CD4-positive, alpha-beta T cell treated with Interleukin-15 for 1 hour (primary cell): ENCODE data around the gene RGS19.
A peak's percentile ranks its signal among the peaks of the same experiment; 100 is the strongest.

Experiments used
- DNase-seq: peaks from one replicate; pipeline ENCODE4 v3.0.0-alpha.2; 2020

RGS19 gene

DNA sequence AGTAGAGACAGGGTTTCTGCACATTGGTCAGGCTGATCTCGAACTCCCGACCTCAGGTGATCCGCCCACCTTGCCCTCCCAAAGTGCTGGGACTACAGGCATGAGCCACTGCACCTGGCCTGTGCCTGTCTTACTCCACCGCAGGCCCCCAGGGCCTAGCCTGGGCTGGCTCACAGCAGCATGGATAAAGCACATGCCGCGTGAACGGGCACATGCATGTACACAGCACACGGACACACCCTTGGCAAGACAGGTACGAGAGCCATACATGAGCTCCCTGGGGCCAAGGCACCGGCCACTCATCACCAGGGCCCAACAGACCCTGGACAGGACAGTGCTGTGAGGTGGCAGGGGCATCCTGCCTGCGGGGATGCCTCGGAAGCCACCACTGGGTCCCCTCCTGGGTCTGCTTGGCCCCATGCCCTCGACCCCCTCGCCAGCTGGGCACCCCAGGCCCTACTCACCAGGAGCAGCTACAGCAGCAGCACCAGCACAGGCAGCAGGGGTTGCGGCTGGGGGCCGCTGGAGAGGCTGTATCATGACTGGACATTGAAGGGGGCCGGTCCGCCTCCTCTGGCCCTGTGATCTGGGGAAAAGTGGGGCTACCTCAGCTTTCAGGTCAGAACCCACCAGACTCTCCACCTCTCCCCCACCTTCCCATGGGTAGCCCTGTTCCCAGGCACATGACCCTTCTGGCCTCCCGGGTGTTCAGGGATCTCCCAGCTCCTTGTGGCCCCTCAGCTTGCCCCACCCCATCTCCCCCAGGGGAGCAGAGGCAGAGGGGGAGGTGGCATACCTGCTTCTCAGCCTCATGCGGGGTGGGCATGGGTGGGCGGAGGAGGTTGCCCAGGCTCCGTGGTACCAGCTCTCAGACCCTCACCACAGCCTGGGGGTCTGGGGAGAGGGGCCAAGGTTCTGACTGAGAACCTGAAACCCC, 3.0 kb downstream of the RGS19 start:
- DNase-seq: no peak

DNA sequence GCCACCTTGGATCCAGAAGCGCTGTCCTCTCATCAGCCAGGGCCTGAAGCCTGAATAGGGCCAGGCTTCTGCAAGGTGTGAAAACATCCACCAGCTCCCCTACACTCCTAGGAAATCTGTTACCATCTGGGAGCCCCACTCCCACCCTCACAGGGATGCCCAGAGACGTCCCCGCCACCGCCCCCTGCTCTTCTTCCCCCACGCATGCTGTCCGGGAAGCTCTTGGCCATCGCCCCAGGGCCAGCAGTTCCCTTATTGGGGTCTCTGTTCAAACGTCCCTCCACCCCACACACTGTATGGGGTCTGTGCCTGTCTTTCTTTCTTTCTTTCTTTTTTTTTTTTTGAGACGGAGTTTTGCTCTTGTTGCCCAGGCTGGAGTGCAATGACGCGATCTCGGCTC, 3.8 kb downstream of the RGS19 start:
- no peak for DNase-seq

DNA sequence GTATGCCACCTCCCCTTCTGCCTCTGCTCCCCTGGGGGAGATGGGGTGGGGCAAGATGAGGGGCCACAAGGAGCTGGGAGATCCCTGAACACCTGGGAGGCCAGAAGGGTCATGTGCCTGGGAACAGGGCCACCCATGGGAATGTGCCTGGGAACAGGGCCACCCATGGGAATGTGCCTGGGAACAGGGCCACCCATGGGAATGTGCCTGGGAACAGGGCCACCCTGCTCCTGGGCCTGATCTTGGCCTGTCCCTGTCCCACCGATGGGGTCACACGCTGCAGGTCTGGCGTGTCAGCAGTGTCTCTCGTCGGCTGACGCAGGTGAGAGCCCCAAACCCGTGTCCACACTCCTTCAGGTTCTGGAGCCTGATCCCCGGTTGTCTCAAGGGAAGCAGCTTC, 4.4 kb downstream of the RGS19 start:
- DNase-seq: no peak

DNA sequence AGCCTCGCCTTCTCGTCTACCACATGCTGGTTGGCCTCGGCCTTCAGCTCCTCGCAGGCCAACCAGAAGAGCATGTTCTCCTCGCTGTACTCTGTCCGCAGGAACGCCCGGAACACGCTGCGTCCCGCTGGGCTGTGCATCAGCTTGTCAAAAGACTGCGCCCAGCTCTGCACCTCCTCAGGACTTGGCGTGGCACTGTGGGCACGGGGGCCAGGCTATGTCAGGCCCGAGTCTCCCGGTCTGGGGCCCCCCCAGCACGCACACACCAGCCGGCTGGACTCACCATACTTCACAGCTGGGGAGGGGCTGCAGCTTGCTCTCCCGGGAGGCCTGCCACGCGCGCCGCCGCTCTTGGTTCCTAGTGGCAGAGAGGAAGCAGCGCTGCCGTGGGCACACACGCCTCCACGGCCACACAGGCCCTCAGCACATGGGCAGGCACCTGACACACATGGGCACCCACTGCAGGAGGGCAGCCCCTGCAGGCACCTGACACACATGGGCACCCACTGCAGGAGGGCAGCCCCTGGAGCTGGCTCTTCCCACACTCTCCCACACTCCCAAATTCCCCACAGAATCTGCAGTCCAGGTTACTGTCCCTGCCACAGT, 5.0 kb downstream of the RGS19 start:
- no peak for DNase-seq

DNA sequence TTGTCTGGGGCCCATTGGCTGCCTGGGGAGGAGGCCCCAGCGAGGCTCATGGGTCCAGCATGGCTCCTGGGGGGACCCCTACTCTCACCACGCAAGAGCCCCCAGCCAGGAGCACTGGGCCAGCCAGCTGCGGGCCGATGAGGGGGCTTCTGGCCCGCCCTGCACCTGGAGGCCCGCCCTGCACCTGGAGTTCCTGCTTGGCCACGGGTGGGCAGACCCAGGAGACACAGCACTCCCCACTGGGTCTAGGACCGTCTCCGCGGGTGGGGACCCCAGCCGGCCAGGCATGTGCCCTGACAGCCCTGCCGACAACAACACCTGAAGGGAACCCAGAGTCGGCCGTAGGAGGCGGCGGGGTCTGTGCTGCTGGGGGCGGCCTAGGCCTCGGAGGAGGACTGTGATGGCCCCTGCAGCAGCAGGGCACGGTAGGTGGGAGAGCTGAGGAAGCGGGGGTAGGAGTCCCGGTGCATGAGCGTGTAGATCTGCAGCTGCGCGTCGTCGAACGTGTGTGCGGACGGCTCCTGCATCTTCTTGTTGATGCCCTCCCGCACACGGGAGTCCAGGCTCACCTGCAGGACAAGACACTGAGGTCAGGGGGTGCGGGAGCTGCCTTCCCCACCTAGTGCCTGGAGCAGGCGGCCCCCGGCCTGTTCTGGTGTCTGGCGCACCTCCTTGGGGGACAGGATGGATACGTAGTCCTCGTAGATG, 5.7 kb downstream of the RGS19 start:
- DNase-seq: no peak

DNA sequence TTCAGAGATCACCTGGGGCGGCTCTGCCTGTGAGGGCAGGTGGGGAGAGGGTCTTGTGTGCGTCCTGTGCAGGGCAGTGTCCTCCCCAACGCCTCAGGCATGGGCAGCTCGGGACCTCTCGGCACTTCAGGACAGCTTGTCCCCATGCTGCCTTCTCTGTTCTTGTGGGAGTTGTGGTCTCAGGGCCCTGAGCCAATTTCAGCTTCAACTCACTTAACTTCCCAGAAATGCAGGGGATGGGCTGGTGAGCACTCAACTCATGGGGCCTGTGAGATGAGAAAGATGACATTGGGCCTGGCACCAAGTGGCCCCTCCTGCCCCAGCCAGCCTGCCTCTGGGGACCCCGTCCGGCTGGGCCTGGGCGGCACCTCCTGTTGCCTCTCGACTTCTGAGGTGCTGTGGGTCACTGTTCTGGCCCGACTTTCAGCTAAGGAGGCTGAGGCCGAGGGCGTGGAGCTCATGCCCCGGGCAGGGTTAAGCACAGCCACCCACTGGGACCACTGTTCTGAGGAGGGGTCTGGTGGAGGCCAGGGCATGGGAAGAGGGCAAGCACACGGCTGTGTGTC, 6.7 kb downstream of the RGS19 start:
- no peak for DNase-seq

DNA sequence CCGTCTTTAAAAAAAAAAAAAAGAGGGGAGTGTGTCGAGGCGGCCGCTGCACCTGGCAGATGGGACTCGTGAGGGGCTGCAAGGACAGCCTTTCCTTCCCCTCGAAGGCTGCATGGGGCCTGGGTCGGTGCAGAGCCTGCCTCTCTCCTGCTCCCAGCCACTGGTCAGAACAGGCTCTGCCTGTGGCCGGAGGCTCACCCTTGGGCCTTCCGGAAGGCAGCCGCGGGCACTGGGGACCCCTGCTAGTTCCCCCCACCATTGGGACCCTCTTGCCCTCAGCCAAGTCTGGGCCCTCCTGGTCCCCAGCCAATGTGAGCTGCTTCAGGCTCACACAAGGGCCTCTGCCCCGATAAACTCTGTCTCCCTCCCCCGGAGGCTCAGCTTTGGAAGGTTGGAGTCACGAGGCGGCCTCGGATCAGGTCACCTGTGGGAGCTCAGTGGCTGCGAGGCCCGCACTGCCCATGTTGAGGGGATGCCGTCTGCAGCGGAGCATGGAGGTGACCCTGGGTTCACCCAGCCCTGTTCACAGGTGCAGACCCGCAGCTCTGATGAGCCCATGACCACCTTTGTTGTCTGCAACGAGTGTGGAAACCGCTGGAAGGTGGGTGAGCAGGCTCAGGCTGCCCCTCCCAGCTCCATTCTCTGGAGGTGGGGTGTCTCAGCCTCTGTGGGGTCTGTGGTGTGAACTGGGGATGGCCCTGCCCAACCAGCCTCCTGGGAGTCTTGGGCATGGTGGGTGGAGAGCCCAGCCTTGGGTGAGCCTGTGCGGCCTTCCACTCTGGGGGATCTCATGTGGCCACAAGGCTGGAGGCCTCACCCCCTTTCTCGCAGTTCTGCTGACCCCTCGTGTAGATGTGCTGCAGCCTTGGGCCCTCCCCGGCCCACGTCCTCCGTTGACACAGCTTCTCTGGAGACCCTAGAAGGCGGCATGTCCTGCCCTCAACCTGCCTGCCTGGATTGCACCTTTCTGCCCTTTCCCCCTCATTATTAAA, 7.7 kb downstream of the RGS19 start:
- no peak for DNase-seq

DNA sequence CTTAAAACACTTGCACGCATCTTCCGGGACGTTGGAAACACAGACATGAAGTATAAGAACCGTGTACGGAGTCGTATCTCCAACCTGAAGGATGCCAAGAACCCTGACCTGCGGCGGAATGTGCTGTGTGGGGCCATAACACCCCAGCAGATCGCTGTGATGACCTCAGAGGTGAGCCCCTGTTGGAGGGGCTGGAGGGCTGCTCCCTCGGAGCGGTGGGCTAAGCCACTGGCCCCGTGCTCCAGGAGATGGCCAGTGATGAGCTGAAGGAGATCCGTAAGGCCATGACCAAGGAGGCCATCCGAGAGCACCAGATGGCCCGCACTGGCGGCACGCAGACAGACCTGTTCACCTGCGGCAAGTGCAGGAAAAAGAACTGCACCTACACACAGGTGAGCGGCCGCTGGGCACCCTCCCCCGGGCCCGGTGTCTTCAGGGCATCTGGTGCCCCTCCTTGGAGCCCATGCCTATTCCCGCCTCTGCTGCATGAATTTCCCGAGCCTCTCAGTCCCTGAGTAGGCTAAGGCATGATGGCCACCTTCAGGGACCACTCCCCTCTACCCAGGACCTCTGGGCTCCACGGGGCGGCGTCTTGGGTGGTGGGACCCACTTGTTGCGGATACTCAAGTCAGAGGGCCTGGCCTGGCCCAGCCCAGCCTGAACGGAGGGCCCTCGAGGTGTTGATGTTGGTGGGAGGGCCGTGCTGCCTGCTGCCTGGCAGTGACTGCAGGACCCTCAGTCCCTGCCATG, 8.9 kb downstream of the RGS19 start:
- DNase-seq: no peak

DNA sequence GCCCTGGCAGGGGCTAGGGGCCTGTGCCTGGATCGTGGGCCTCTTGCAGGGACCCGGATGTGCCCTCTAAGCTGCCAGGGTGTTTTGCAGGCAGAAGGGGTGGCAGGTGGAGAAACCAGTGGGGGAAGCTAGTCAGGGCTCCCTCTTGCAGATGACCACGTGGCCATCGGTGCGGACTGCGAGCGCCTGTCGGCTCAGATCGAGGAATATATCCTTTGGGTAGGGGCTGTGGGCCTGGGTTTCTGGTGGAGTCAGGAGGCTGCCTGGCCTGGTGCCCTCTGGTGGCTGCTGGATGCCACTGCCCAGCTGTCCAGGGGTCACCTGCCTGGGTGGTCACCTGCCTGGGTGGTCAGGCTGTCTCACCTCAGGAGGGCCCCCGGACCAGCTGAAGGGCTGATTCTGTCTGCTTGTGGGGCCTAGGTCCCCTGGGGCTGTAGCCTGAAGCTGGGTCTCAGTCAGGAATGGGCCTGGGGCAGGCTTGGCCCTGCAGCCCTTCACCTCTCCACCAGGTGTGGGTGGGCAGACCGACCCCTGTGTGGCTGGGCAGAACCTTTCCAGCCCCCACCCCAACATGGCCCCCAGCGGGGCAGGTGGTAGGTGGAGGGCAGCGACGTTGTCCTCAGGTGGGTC, 9.6 kb downstream of the RGS19 start:
- DNase-seq: no peak

DNA sequence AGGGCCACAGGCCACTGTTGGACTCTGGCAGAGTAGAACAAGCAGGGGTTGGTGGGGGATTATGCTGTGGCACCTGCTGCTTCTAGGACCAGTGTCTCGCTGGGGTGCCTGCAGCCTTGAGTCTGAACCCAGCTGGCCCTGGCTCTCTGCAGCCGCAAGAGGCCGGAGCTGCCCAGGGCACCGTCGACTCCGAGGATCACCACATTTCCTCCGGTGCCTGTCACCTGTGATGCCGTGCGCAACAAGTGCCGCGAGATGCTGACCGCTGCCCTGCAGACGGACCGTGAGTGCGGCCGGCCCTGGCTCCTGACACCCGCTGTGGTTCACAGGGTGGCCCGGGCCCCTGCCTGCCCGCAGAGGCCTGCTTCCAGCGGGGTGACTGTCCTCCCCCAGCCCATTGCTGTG, 10.1 kb downstream of the RGS19 start:
- DNase-seq: no peak

DNA sequence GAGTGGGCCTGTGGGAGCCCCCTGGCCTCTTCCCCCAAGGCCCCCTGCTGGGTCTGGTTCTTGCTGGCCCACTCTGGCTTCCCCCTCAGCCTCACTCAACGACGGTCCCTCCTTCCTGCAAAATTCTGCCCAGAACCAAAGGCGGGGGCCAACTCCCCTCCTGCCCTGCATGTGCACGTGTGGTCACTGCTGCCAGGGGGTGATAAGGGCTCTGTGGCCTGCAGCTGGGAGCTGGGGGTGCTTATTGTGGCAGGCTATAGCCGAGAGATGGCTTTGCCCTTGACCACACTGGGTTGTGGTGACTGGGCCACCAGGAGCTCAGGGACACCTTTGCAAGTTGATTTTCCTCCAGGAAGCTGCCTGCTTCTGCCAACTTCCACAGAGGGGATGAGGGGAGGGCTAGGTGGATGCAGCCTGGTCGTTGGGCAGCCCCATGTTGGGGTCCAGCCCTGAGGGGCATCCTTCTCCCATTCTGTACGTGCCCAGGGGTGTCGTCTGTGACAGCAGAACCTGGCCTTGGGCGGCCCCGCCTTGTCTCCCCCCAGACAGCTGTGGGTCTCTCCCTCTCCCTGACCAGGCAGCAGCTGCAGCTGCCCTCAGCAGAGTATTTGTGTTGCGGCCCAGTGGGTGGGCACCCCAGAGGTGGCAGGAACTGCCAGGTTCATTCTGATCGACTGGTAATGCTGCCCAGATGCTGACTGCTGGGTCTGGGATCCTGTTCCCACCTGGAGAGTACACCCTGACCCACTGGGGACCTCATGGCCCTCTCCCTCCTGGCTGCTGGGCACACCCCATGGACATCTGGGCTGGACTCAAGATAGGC, 10.7 kb downstream of the RGS19 start:
- no peak for DNase-seq

DNA sequence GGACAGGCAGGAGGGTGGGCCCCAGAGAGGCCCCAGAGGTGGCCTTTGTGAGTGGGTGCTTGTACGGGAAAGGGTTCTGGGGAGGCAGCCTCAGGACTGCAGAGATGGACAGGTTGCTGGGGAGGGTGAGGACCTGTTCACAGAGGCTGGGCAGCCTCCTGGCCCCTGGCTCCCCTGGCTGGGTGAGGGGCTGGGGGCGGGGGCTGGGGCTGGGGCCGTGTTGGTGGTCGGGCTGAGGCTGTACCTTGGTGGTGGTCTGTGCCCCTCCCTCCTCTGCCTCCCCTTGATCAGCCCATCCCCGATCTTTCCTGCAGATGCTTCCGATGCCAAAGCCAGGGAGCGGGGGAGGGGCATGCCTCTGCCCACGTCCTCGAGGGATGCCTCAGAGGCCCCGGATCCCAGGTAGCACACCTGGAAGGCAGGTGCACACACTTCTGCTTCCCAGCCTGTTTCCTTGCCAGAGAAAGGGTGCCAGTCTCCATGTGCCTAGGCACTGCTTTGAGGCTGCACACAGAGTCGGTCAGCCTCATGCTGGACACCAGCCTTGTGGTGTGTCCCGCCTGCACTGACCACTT, 11.5 kb downstream of the RGS19 start:
- DNase-seq: no peak

DNA sequence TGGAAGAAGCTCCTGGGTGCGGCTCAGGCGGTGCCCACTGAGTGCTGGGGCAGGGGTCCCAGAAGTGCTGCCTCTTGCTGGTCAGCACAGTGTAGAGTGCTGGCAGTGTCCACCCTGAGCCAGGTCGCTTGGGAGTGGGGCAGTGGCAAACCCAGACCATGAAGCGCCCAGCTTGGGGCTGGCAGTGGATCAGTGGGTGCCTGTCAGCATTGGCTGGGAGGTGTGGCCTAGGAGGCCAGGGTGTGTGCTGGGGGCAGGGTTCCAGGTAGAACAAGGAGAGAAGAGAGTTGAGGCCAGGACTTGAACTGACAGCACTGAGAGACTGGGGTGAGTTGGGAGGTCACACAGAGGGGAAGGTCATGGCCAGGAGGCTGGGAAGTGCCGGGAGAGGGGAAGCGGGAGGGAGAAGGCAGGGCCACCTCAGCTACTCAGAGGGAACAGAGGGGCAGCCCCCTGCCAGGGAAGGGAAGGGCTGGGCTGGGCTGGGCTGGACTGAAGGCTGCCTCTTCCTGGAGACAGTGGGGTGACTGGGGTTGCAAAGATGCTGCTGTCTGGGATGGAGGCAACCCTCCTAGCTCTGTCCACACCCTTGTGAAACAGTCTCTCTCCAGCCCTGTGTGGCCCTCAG, 12.2 kb downstream of the RGS19 start:
- DNase-seq: no peak

DNA sequence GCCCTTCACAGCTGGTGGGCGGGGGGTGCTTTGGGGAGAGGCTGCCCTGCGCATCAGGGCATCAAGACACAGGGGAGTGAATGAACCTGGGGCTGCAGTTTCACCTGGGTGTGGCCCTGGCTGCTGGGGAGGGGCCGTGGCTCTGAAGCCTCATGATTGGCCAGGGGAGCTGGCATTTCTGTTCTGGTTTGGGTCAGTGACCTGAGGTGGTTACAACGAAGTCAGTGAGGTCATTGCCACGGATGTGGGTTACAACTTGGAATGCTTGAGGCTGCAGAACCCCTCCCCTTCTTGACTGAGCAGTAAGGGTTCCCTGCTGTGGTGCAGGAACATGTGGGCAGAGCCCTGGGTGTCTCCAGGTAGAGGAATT, 13.4 kb downstream of the RGS19 start:
- peak; percentile 77 for DNase-seq

DNA sequence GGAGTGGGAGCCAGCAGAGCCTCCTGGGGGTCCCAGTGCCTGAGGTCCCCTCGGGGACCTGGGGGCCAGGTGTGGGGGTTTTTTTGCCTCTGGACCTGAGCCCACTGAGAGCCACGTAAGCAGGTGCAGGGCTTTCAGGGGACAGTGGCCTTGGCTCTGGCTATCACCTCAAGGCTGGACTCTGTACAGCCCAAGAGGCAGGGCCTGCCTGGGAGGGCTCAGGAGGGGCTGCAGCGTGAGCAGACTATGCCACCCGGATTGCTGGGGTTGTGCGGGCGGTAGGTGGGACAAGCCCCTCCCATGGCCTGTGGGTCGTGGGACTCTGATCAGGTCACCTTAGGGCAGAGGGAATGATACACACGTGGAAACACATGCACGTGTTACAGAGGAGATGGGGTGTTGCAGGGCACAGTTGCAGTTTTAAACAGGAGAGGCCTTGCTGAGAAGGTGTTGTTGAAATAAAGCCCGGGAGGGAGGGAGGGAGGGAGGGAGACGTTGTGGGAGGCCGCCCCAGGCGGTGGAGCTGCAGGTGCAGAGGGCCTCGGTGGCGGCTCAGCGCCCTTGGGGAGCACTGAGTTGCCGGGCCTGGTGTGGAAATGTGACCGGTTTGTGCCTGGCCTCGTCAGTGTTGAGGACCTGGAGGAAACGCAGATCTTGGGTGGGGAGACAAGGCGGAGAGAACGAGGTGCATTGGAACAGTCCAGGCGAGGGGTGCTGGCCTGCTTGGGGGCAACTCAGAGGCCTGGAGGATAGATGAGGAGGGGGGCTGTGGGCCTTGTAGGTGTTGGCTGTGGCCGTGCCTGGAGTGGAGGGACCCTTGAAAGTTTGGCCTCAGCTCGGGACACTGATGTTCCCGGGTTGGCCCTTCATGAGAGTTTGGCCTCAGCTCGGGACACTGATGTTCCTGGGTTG, 14.0 kb downstream of the RGS19 start:
- no peak for DNase-seq

DNA sequence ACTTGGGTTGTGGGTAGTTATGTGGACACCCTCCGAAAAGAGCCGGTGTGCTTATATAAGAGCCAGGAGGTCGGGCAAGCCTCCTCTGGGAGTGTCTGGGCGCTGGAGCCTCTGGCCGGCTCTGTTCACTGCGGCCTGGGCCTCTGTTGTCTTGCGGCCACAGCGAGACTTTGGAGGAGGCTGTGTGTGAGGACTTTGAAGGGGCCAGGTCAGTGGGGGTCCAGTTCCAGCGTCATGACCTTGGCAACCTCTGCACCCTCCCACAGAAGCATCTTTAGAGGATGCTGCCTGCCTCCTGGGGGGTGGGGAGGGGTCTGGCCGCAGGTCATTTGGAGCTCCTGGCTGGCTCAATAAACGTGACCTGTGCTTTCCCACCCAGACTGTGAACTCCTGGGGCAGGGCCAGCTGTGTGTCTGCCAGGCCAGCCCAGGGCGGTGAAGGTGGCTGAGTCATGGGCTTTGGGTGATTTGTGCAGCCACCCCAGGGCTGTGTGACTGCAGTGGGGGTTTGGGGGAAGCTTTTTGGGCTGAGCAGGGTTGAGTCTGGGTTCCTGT, 15.1 kb downstream of the RGS19 start:
- DNase-seq: no peak

DNA sequence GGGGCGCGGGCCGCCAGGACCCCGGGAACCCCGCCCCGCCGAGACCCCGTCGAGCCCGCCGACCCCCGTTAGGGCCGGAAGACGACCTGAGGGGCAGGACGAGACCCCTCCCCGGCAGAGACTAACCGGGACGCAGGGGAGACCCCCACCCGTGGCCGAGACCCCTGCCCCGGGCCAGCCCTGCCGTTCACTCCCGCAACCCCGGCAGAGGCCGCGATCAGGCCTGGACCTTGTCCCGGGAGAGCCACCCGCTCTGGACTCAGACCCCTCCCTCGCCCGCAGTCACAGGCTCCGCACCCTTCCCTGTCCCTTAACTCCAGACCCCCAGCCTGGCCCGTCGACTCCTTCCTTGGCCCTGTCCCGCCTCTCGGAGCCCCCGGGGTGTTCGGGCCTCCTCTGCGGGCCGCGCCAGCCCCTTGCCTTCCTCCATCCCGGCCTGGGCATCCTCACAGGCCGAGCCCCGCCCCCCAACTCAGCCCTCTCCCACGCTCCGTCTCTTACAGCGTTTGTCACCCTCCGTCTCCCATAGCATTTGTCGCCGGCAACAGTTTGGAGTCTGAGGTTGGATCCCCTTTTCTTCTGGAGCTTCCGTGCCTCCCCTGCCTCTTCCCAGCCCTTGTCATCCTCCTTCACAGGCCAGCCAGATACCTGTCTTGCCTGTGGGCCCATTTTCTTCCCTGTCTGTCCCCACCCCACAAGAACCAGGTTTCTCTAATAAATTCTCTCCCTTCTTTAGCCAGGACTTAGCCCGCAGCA, 15.8 kb downstream of the RGS19 start:
- DNase-seq: no peak
